Brain microvascular endothelial cell (primary cell): ENCODE data around the gene PBRM1.

Source experiments
- DNase-seq: peaks from one replicate; pipeline ENCODE4 v3.0.0-alpha.2; 2020
- H3K27ac ChIP-seq: fragments of 250-450 bp; sonication (Bioruptor Pico); 2 replicates; pipeline ENCODE4 v1.5.1; 2020; ENCODE audit warnings: mild to moderate bottlenecking, moderate library complexity
- H3K27me3 ChIP-seq: fragments of 250-450 bp; sonication (Bioruptor Pico); replicated peaks from 2 replicates; pipeline ENCODE4 v1.5.1; 2020; ENCODE audit warnings: mild to moderate bottlenecking
- H3K36me3 ChIP-seq: fragments of 250-450 bp; sonication (Bioruptor Pico); replicated peaks from 2 replicates; pipeline ENCODE4 v1.5.1; 2020; ENCODE audit warnings: mild to moderate bottlenecking
- H3K4me3 ChIP-seq: 2 replicates; pipeline ENCODE4 v1.5.1; 2011; ENCODE audit warnings: low read depth, mild to moderate bottlenecking, control low read depth, low read length, moderate library complexity
- CTCF ChIP-seq: IDR thresholded peaks from 2 replicates; pipeline ENCODE4 v1.5.1; 2011; ENCODE audit warnings: low read depth, mild to moderate bottlenecking, moderate library complexity, low read length, control low read depth, inconsistent platforms; ENCODE audit errors: missing control alignments
- in situ Hi-C: cut with HindIII; loops from 2 replicates; pipeline ENCODE4 v1.10.0; 2017; ENCODE audit warnings: low sequenced_read_pairs, low pct_ligation_motif_present

Gene PBRM1

GRCh38 chr3:52554026-52554755 is 131.5 kb downstream of the PBRM1 start:
- TF ChIP-seq CTCF = no peak
- H3K27me3 ChIP-seq = no peaks in the 10 kb centered on the region
- in situ Hi-C loops = no loop called here
- no peak overlapping the region for H3K27ac ChIP-seq
- no peak for DNase-seq
- peaks cover 43% of the 10 kb centered on the region for H3K36me3 ChIP-seq
- H3K4me3 ChIP-seq = no peak overlapping the region

GRCh38 chr3:52552089-52552488 is 133.6 kb downstream of the PBRM1 start:
- Histone ChIP-seq H3K36me3 (peaks cover 41% of the 10 kb centered on the region), H3K4me3 (no peak overlapping the region), H3K27me3 (no peaks in the 10 kb centered on the region), H3K27ac (no peak overlapping the region)
- TF ChIP-seq CTCF = no peak
- no peak for DNase-seq
- in situ Hi-C loops = no loop called here

GRCh38 chr3:52551118-52551517 is 134.6 kb downstream of the PBRM1 start:
- in situ Hi-C loops = no loop called here
- peaks cover 38% of the 10 kb centered on the region for H3K36me3 ChIP-seq
- no peak for TF ChIP-seq CTCF

GRCh38 chr3:52547143-52547542 is 138.6 kb downstream of the PBRM1 start:
- no peak overlapping the region for H3K4me3 ChIP-seq
- no peaks in the 10 kb centered on the region for H3K27me3 ChIP-seq
- in situ Hi-C loops = no loop called here
- peaks cover 20% of the 10 kb centered on the region for H3K36me3 ChIP-seq
- no peak for TF ChIP-seq CTCF
- DNase-seq = no peak
- no peak overlapping the region for H3K27ac ChIP-seq

More at GRCh38 chr3:52551118-52551517, 134.6 kb downstream of the PBRM1 start:
- no peaks in the 10 kb centered on the region for H3K27me3 ChIP-seq
- no peak for DNase-seq
- H3K4me3 ChIP-seq = no peak overlapping the region
- H3K27ac ChIP-seq = no peak overlapping the region

GRCh38 chr3:52546111-52546901 is 139.4 kb downstream of the PBRM1 start:
- Histone ChIP-seq H3K36me3 (peaks cover 19% of the 10 kb centered on the region), H3K4me3 (no peak overlapping the region), H3K27ac (no peak overlapping the region), H3K27me3 (no peaks in the 10 kb centered on the region)
- in situ Hi-C loops = no loop called here
- TF ChIP-seq CTCF = no peak
- DNase-seq = no peak
